Skeletal muscle satellite cell (primary cell): Measurements from ENCODE around the gene PPP1R2C.

ENCODE experiments used
- H3K27me3 ChIP-seq: 2 replicates; pipeline ENCODE4 v1.7.0; 2013; ENCODE audit warnings: low read length; ENCODE audit not compliant: control insufficient read depth, insufficient read depth
- H3K36me3 ChIP-seq: 2 replicates; pipeline ENCODE4 v1.7.0; 2013; ENCODE audit warnings: mild to moderate bottlenecking, control low read depth, low read length; ENCODE audit not compliant: insufficient read depth
- H3K4me1 ChIP-seq: 2 replicates; pipeline ENCODE4 v1.7.0; 2013; ENCODE audit warnings: low read length; ENCODE audit not compliant: control insufficient read depth, insufficient read depth
- H3K4me2 ChIP-seq: 2 replicates; pipeline ENCODE4 v1.7.0; 2013; ENCODE audit warnings: mild to moderate bottlenecking, low read length
- H3K4me3 ChIP-seq: 2 replicates; pipeline ENCODE4 v1.7.0; 2013; ENCODE audit warnings: low read length
- H3K9ac ChIP-seq: 2 replicates; pipeline ENCODE4 v1.7.0; 2013; ENCODE audit warnings: mild to moderate bottlenecking, low read depth, low read length, moderate library complexity
- H3K9me3 ChIP-seq: replicated peaks from 2 replicates; pipeline ENCODE4 v1.7.0; 2013; ENCODE audit warnings: mild to moderate bottlenecking, control low read depth, low read length

The PPP1R2C gene

GRCh38 chrX:42783451-42783850, 5.5 kb upstream of the PPP1R2C start:
- Histone ChIP-seq H3K36me3 (no peaks in the 10 kb centered on the region), H3K9me3 (no peaks in the 10 kb centered on the region), H3K27me3 (peaks cover 4% of the 10 kb centered on the region), H3K4me3 (no peak overlapping the region), H3K4me1 (no peaks in the 10 kb centered on the region), H3K9ac (no peak overlapping the region), H3K4me2 (no peak overlapping the region)

GRCh38 chrX:42776195-42776594, 1.8 kb downstream of the PPP1R2C start:
- Histone ChIP-seq H3K36me3 (no peaks in the 10 kb centered on the region), H3K4me3 (no peak overlapping the region), H3K4me1 (no peaks in the 10 kb centered on the region)

GRCh38 chrX:42772874-42773273, 5.1 kb downstream of the PPP1R2C start:
- Histone ChIP-seq H3K9ac (no peak overlapping the region), H3K9me3 (no peaks in the 10 kb centered on the region), H3K27me3 (no peaks in the 10 kb centered on the region), H3K4me3 (no peak overlapping the region), H3K4me2 (no peak overlapping the region), H3K4me1 (no peaks in the 10 kb centered on the region), H3K36me3 (no peaks in the 10 kb centered on the region)

More at GRCh38 chrX:42776195-42776594, 1.8 kb downstream of the PPP1R2C start:
- H3K4me2 ChIP-seq: no peak overlapping the region
- H3K9me3 ChIP-seq: no peaks in the 10 kb centered on the region
- no peak overlapping the region for H3K9ac ChIP-seq
- H3K27me3 ChIP-seq: no peaks in the 10 kb centered on the region

- Histone ChIP-seq H3K9me3 (no peaks in the 10 kb centered on the region), H3K36me3 (no peaks in the 10 kb centered on the region), H3K4me1 (no peaks in the 10 kb centered on the region), H3K9ac (no peak overlapping the region), H3K27me3 (no peaks in the 10 kb centered on the region), H3K4me3 (no peak overlapping the region), H3K4me2 (no peak overlapping the region)
Observed at GRCh38 chrX:42771506-42772335, 6.2 kb downstream of the PPP1R2C start.

GRCh38 chrX:42770566-42770965, 7.4 kb downstream of the PPP1R2C start:
- Histone ChIP-seq H3K4me2 (no peak overlapping the region), H3K9me3 (no peaks in the 10 kb centered on the region), H3K4me3 (no peak overlapping the region), H3K4me1 (no peaks in the 10 kb centered on the region), H3K27me3 (no peaks in the 10 kb centered on the region), H3K9ac (no peak overlapping the region), H3K36me3 (no peaks in the 10 kb centered on the region)

- H3K9ac ChIP-seq: no peak overlapping the region
- no peak overlapping the region for H3K4me3 ChIP-seq
- no peaks in the 10 kb centered on the region for H3K27me3 ChIP-seq
- H3K9me3 ChIP-seq: no peaks in the 10 kb centered on the region
- no peaks in the 10 kb centered on the region for H3K36me3 ChIP-seq
- H3K4me2 ChIP-seq: no peak overlapping the region
- peaks cover 11% of the 10 kb centered on the region for H3K4me1 ChIP-seq
Observed at GRCh38 chrX:42759881-42760280, 18.1 kb downstream of the PPP1R2C start.

- Histone ChIP-seq H3K4me2 (no peak overlapping the region), H3K9me3 (no peaks in the 10 kb centered on the region), H3K4me1 (peaks cover 11% of the 10 kb centered on the region), H3K9ac (no peak overlapping the region), H3K27me3 (no peaks in the 10 kb centered on the region), H3K4me3 (no peak overlapping the region), H3K36me3 (no peaks in the 10 kb centered on the region)
Observed at GRCh38 chrX:42755815-42756214, 22.1 kb downstream of the PPP1R2C start.

- no peak overlapping the region for H3K4me2 ChIP-seq
- H3K27me3 ChIP-seq: no peaks in the 10 kb centered on the region
- H3K4me1 ChIP-seq: peaks cover 11% of the 10 kb centered on the region
- no peak overlapping the region for H3K4me3 ChIP-seq
- H3K9ac ChIP-seq: no peak overlapping the region
- H3K36me3 ChIP-seq: no peaks in the 10 kb centered on the region
- no peaks in the 10 kb centered on the region for H3K9me3 ChIP-seq
Observed at GRCh38 chrX:42754603-42755002, 23.4 kb downstream of the PPP1R2C start.

GRCh38 chrX:42754115-42754514, 23.8 kb downstream of the PPP1R2C start:
- Histone ChIP-seq H3K4me1 (peaks cover 11% of the 10 kb centered on the region), H3K9me3 (no peaks in the 10 kb centered on the region), H3K9ac (no peak overlapping the region), H3K36me3 (no peaks in the 10 kb centered on the region), H3K4me3 (no peak overlapping the region), H3K4me2 (no peak overlapping the region), H3K27me3 (no peaks in the 10 kb centered on the region)

- Histone ChIP-seq H3K4me2 (no peak overlapping the region), H3K9ac (no peak overlapping the region), H3K27me3 (no peaks in the 10 kb centered on the region), H3K4me1 (peaks cover 18% of the 10 kb centered on the region), H3K9me3 (no peaks in the 10 kb centered on the region), H3K36me3 (no peaks in the 10 kb centered on the region), H3K4me3 (no peak overlapping the region)
Observed at GRCh38 chrX:42752730-42753129, 25.2 kb downstream of the PPP1R2C start.

GRCh38 chrX:42751573-42751972, 26.4 kb downstream of the PPP1R2C start:
- no peaks in the 10 kb centered on the region for H3K27me3 ChIP-seq
- no peaks in the 10 kb centered on the region for H3K9me3 ChIP-seq
- no peak overlapping the region for H3K4me2 ChIP-seq
- H3K9ac ChIP-seq: no peak overlapping the region
- peaks cover 18% of the 10 kb centered on the region for H3K4me1 ChIP-seq
- H3K36me3 ChIP-seq: no peaks in the 10 kb centered on the region
- H3K4me3 ChIP-seq: no peak overlapping the region
